NOMO-1 (cell line): ENCODE measurements around the gene KIAA1217.

ENCODE experiments used
- DNase-seq, 2 experiments: peaks; one replicate each; lab custom pipeline; 2025; ENCODE audit not compliant: unreplicated experiment in 2 of 2; lab: John Stamatoyannopoulos, UW

KIAA1217 gene, protein sequence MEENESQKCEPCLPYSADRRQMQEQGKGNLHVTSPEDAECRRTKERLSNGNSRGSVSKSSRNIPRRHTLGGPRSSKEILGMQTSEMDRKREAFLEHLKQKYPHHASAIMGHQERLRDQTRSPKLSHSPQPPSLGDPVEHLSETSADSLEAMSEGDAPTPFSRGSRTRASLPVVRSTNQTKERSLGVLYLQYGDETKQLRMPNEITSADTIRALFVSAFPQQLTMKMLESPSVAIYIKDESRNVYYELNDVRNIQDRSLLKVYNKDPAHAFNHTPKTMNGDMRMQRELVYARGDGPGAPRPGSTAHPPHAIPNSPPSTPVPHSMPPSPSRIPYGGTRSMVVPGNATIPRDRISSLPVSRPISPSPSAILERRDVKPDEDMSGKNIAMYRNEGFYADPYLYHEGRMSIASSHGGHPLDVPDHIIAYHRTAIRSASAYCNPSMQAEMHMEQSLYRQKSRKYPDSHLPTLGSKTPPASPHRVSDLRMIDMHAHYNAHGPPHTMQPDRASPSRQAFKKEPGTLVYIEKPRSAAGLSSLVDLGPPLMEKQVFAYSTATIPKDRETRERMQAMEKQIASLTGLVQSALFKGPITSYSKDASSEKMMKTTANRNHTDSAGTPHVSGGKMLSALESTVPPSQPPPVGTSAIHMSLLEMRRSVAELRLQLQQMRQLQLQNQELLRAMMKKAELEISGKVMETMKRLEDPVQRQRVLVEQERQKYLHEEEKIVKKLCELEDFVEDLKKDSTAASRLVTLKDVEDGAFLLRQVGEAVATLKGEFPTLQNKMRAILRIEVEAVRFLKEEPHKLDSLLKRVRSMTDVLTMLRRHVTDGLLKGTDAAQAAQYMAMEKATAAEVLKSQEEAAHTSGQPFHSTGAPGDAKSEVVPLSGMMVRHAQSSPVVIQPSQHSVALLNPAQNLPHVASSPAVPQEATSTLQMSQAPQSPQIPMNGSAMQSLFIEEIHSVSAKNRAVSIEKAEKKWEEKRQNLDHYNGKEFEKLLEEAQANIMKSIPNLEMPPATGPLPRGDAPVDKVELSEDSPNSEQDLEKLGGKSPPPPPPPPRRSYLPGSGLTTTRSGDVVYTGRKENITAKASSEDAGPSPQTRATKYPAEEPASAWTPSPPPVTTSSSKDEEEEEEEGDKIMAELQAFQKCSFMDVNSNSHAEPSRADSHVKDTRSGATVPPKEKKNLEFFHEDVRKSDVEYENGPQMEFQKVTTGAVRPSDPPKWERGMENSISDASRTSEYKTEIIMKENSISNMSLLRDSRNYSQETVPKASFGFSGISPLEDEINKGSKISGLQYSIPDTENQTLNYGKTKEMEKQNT (N-terminal part only)

DNA sequence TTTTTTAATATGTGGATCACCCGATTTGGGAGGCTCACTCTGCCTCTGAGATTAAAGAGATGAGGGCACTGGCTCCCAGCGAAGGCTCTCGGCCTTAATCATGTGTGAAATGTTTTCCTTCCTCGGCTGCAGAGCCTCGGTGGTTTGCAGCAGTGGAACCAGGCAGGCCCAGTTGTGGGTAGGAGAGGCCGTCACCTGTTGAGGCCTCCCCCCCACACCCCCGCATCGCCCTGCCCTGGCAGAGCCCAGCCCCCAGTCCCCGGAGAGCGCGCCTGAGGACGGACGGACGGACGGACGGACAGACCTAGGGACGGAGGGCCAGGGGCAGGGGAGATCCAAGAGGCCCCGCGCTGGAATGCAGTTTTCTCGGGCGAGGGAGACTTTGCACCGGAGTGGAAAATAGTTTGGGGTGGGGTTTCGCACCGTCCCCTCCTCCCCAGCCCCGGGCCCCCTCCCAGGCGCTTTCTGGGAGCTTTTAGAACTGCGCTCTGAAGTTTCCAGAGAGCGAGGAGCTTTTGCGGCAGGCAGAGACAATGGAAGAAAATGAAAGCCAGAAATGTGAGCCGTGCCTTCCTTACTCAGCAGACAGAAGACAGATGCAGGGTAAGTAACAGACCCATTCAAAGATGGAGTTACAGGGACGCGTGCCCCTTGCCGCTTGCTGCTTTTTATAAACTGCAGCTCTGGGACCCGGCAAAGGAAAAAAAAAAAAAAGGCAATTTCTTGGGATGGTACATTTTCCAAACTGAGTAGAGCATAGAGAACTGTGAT lies at the start of gene KIAA1217:
TSS of gene KIAA1217 (plus strand) at position 478 of the 771 bp plus-strand sequence. CDS start at position 534, 56 bp downstream.
- no peak for DNase-seq

DNA sequence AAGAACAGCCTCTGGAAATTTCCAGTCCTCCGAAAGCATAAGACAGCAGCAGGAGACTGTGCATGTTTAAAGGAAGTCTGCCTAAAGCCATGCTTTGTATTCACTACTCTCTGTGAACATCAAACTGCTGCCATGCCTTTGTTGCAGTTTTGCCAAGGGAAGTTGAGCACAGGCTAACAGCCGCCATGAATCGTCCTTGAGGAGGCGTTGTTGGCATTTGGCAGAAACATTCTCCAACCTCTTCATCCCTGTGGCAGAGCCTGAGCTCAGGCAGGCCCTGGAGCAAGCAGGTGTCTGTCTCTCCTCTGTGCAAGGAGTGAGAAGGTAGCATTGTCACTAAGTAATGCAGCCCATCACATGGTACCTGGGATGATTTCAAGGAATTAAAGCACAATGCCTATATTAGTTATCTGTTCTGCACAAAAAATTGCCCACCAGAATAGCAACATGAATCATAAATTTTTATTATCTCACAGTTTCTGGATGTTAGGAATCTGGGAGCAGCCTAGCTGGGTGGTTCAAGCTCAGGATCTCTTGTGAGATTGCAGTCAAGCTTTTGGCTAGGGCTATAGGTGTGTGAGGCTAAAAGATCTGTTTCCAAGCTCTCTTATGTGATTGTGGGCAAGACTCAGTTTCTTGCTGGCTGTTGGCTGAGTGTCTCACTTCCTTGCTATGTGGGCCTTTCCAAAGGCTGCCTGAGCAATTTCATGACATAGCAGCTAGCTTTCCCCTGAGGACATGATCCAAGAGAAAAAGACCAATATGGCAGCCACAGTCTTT lies 46.5 kb upstream of the KIAA1217 start:
- no peak for DNase-seq

DNA sequence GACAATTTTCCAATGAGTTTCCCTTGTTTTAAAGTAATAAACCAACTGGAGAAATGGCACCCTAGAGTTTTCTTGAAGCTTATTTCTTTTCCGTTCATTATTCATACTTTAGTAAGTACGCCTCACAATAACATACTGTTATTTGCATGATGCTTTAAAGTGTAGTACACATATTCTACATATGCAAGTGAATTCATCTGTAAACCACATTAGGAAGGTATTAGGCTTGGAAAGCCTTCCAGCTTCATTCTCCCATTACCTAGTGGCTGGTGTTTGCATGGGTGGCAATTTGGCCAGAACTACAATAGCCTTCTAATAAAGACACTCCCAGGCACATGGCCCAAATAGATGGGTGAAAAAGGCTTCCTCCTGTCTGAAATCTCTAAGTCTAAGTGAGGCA lies 45.5 kb upstream of the KIAA1217 start:
- DNase-seq: no peak

DNA sequence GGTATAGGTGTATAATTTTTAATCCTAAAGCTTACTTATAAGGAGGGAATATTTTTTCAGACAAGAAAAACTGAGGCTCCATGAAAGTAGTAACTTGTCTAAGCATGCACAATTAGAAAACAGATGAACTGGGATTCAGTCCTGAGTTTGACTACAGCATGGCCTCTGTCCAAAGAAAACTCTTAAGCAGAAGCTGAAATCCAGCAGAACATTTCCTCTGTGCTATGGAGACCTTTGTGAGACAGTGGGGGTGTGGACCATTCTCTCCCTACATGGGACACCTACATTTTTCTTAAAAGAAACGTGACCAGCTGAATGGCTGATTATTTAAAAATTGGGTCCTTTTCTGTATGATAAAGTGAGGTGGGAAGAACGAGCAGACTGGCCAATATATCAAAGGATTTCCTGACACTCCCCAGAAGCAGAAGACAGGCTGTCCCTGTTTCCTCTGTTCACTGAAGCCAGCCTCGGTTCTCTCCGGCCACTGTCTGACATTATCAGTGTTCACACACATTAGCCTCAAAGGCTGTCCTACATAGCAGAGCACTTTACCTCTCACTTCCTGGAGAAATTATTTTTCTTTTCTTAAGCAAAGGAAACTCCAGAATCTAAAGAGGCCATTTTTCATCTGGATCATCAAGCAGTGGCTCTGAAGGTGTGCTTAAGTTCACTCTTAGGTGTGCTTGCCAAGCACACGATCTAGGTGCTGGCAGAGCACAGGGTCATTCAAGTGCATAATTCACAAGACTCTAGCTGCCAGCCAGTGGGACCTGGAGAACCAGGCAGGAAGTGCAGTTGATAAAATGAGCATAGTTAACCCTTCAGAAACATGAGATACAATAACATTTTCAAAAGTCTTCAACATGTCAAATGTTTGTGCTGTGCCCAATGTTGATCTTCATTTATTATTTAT lies 40.4 kb upstream of the KIAA1217 start:
- DNase-seq: no peak

DNA sequence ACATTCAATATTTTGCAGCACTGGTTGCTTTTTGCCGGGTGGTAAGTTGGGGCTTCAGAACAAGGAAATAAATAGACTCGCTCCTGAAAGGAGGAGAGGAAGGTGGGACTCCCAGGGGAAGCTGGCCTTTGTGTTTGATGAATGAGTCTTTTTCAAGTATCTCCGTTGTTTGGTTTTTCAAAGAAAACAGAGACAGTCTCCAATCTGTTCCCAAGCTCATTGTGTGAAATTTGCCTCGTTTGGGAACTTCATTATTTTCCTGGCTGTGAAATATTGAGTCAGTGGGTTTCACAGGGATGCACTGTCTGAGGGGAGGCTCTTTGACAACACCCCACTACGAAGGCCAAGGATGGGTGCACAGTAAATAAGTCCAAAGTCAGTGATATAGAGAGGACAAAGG lies 38.7 kb upstream of the KIAA1217 start:
- DNase-seq: no peak

DNA sequence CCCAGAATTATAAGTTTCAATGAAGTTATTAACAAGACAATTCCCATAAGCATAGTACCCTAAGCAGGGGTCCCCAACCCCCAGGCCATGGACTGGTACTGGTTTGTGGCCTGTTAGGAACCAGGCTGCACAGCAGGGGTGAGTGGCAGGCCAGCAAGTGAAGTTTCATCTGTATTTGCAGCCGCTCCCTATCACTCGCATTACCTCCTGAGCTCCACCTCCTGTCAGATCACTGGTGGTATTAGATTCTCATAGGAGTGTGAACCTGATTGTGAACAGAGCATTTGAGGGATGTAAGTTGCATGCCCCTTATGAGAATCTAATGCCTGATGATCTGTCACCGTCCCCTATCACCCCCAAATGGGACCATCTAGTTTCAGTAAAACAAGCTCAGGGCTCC lies 36.0 kb upstream of the KIAA1217 start:
- no peak for DNase-seq

DNA sequence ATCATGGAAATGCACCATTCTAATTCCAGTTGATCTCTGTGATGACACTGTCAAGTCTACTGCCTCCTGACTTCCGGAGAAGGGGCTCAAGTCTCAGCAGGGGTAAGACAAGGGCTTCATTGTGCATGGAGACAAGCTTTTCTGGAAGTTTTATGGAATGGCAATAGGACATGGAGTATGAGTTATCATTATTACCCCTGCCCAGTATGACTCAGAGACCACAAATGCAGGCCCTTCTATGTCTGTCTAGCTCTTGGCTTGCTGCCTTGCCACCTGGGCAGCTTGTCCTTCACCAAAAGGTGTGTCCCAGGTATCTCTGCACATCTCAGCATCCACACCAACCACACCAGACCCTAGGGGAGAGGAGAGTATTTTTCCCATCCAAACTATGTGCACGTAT lies 34.9 kb upstream of the KIAA1217 start:
- DNase-seq: no peak

DNA sequence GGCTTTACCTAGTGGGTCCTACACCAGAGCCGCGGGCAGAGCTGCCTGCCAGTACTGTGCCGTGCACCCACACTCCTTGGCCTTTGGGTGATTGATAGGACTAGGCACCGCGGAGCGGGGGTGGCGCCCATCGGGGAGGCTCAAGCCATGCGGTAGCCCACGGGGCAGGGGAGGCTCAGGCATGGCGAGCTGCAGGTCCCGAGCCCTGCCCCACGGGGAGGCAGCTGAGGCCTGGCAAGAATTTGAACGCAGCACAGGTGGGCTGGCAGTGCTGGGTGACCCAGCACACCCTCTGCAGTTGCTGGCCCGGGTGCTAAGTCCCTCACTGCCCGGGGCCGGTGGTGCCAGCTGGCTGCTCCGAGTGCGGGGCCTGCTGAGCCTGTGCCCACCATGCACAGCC lies 32.3 kb upstream of the KIAA1217 start:
- no peak for DNase-seq

DNA sequence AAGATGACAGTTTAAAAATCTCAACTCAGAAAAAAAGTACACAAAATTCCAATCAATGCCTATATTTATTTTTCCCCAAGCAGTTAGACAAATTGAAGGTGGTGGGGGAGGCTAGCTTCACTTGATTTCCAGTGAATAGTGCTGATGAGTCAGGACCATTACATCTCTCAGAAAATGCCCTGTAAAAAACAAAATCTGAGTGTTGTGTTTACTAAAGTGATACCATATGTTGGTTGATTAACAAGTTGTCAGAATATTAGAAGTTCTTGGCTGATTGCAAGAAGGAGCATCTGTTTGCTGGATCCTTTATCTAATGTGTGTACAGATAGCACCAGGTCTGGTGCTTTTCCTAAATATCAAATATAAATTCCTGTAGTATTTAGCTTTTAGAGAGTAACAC lies 31.3 kb upstream of the KIAA1217 start:
- DNase-seq: no peak

DNA sequence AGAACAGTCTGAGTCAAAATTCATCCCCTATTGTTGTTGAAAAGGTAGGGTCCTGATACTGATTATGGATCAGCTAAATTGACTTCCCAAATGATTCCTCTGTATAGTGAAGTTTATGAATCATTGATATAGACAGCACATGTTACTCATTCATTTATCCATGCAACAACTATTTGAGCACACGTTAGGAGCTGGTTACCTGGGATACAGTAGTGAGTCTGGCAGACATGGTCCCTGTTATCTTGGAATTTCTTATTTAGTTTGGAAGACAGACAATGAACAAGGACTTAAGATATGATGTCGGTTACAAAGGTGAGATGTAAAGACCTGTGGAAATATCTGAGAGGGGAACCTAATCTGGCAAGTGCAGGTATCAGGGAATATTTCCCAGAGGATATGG lies 28.0 kb upstream of the KIAA1217 start:
- no peak for DNase-seq

DNA sequence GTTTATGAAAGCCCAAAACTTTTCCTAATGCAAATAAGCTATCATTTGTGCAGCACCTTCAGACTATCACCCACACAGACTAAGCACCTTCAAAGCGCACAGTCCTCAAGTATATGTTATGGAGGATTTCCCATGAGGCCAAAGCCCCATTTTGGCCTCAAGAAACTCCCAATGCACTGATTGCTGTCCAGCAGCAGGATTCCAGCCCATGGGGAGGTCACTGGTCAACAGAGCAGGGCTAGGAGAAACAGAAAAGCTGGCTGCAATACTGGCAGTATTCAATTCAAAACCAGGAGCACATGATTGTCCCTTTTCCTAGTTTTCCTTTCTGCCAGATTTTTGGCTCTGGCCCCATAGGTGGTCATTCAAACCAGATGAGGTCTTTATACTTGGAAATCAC lies 24.5 kb upstream of the KIAA1217 start:
- no peak for DNase-seq

DNA sequence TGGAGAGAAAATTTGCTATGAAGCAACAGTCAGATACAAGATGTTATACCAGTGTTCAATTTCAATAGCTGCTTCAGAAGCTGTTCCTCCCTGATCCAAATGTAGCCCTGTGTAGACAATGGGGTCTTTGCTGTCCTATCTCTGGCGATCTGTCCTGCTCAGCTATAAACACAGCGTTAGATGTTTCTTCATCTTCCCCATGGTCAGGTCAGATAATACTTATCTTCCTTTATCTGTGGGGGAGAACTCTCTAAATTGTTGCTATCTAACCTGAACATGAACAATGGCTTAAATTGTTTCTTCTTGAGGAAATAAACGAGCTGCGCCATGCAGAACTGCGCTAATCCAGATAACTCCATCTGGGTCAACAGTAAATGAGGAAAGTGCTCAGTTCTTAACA lies 15.6 kb upstream of the KIAA1217 start:
- no peak for DNase-seq

DNA sequence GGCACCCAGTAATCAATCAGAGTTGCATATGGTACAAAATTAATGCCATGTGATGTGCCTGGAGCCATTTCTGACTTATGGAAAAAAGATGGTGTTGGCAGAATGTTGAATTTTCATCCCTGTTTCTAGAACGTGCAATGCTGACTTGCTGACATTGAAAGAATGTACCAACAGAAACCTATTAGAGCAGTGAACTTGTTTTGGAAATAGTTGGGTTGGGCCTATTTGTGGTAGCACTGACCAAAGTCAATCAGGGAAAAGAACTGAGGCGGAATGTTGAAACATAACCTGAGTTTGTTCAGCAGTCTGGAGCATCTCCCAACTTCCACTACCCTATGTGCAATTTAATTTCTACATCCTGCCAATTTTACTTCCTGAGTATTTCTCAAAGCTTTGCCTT lies 11.7 kb upstream of the KIAA1217 start:
- DNase-seq: no peak

DNA sequence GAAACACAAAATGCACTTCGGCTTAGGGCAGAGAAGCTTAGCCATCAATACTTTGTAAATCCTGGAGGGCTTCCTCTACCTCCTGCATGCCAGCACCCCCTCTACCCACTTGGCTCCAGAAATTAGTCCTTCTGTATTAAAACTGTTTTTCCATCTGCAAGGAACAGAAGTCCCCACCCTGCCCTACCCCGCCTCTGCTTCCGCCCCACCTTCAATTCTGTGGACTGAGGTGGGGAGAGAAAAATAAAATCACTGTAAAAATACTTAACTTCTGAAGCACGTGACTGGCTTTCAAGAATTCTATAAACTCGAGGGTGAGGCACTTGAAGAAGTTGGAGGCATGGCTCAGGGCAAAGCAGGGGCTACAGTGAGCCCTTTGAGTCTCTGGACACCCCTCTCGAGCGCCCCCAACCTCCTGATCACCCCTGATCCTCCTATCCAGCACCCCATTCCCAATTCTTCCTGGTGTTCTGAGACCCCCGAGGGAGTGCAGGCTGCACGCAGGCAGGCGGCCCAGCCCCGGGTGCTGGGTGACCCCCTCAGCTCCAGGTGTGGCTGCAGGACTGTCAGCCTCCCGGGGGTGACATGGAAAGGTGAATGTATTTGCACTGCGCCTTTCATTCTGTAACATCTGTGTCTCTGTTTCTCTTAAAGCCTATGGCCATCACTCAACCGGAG lies 7.3 kb upstream of the KIAA1217 start:
- DNase-seq: no peak

DNA sequence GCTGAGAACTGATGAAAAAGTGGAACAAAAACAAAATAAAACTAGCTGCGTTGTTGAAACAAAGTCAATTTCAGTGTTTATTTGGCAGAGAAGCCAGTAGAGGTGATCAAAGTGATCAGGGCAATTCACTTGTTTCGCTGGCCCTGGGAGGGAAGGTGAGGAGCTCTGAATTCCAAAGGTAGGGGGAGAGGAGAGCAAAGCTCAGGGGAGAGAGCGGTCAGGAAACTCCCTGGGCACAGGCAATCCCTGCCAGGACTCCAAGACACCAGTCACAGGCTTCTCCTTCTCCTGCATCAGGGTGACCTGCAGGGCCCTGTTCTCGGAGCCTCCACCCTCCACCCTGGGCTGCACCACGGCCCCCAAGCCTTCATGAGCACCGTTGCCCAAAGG lies 6.8 kb upstream of the KIAA1217 start:
- no peak for DNase-seq

DNA sequence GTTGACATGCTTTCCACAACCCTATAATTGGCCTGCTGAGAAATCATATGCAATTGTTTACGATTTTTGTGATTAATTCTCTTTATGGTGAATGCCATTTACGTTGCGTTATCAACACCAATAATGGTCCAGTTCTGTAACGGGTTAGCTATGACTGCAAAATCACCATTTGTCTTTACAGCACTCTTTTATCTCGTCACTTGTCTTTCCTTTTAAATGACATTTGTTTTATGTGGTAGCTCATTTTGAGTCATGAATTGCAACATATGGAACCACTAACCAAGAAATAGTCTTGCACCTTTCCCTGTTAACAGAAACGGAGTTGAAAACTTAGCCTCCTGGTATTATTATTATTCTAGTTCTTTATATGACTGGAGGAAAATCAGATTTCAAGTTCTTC lies 3.1 kb upstream of the KIAA1217 start:
- DNase-seq: no peak

DNA sequence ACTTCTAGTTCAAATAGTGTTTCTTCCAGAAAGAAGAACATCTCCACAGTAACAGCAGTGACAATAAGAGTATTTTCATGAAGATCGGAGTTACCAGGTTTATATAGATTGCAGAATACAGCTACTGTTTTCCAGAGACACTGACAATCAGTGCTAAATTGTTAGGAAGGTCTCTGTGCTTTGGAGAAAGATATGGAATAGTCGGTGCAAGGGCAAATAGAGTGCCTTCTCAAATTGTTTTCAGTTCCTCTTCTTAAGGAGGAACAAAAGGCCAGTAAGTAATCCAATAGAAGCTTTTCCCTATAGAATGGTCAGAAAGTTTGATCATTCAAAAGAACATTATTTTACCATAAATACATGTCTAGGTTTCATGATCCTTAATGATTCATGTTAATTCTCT lies 2.6 kb upstream of the KIAA1217 start:
- DNase-seq: peak in 1 of 2 experiments; percentile 57

DNA sequence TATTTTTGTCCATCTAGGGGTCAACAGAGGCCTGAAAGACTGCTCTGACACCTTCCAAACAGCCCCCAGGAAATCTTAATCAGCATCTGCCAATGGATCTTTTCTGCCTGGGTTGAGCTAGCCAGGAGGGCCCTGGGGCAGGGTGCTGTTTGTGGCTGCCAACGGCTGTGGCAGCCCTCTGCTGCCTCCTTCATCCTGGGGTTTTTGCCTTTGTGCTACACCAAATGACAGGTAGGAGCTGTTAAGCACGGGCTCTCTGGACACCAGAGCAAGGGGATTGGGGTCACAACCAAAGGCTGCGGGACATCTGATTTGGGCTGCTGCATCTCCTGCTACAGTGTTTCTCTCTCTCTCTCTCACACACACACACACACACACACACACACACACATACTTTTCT lies 2.0 kb upstream of the KIAA1217 start:
- DNase-seq: no peak
